Activated naive CD4-positive, alpha-beta T cell treated with anti-CD3 and anti-CD28 coated beads, Interleukin-2, amount 50 U/mL, for 72 hours (primary cell): ENCODE data around the gene RBM7. TPM values are rescaled to one million over a fixed set of nuclear protein-coding genes. Genes with fewer than 3 reads are reported as not detected.

ENCODE experiments used
- ATAC-seq, 2 donors: fragments of 150-1000 bp; cut with Tn5 transposase; 2 replicates each; pipeline ENCODE4 v1.10.0; 2021; ENCODE audit warnings: mild to moderate bottlenecking in 2 of 2, moderate library complexity in 2 of 2
- DNase-seq, 2 donors: peaks; one replicate each; pipeline ENCODE4 v3.0.0; 2021 to 2022; ENCODE audit warnings: low spot score in 2 of 2
- H3K27ac Mint-ChIP-seq, 2 donors: one replicate each; pipeline ENCODE4 v1.8.0; 2022; ENCODE audit warnings: mild to moderate bottlenecking in 2 of 2, mixed read lengths in 2 of 2
- H3K36me3 Mint-ChIP-seq, 2 donors: one replicate each; pipeline ENCODE4 v1.8.0; 2022; ENCODE audit warnings: mixed read lengths in 2 of 2
- H3K9me3 Mint-ChIP-seq, 2 donors: one replicate each; pipeline ENCODE4 v1.8.0; 2022; ENCODE audit warnings: mixed read lengths in 2 of 2
- total RNA-seq, 2 donors: library from RNA; stranded (reverse); gene quantifications; one replicate each; pipeline ENCODE4 v1.2.3, GENCODE V29; 2022

Gene RBM7
- total RNA-seq, 2 donors from 2014 or later = 49.2 to 67.1 TPM

DNA sequence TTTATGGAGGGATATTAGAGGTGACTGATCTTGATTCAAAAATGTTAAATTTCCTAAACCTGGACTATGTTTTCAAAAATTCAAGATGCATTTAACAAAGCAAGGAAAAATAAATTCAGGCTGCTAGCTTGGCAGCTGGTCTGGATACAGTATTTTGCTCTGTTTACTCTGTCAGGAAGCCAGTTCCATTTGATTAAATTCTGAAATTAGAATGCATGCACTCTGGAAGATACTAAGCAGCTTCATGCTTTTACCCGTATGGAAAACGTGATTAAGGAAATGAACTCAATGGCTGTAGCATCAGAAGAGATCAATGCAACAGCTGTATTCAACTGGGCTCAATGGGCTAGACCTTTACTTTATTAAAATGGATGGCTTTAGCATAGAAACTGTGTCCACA is 14.3 kb upstream of the RBM7 start:
- H3K27ac Mint-ChIP-seq = no peak overlapping the region
- DNase-seq = no peak
- H3K36me3 Mint-ChIP-seq = peaks cover 8 to 13% of the 10 kb centered on the region in 2 donors
- peaks cover 0 to 9% of the 10 kb centered on the region in 2 donors for H3K9me3 Mint-ChIP-seq
- ATAC-seq = no peak

DNA sequence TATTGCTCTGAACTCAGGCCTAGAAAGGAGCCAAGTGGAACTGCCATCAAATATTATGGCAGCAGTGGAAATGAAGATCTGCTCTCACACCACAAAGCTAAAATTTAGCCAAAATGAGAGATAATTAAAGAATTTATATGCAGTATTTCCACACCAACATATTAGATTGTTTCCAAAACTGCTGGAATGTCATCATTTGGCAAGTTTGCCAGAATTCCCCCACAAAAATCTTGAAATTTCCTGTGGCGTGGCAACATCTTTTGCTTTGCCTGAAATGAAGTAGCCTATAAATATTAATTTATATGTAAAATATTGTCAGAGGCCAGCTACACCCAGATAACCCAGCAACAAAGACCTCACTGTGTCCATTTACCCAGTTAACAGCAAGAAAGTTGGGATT is 13.9 kb upstream of the RBM7 start:
- Mint-ChIP-seq H3K36me3 (peaks cover 8 to 13% of the 10 kb centered on the region in 2 donors), H3K27ac (no peak overlapping the region), H3K9me3 (peaks cover 0 to 9% of the 10 kb centered on the region in 2 donors)
- no peak for DNase-seq
- ATAC-seq = no peak

DNA sequence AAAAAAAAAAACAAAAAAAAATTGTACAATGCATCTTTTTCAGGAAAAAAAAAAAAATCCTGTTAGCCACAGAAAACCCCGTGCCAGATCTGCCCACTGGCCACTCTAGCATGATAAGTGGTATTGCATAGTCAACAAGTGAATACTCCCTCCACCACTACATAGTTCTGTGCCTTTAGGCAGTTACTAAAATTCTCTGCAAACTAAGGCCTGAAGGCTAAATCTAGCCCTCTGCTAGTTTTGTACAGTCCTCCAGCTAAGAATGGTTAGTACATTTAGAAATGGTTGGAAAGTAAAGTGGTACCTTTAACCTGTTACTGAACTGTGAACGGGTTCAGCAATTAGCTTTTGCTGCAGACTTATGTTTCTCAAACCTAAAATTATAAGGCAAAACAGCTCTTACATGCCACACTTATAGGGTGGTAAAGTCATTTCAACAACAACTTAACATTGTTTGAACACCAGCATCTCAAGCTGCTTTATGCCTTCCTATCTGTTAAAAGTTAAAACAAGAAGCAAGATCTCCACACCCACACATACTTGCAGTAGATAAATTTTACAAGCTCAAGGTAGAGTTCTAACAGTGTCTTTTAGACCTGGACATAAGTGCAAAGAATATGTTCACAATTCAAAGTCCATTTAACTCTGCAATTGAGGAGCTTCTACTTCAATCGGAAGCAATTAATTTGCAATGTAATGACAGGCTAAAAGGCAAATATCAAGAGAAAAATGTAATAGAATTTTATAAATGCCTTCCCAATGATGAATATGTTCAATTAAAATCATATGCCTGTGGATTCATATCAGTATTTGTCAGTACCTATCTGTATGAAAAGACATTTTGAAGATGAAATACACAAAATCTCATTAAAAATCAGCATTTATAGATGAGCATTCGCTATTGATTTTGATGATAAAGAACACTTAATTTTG is 7.5 kb upstream of the RBM7 start:
- DNase-seq = no peak
- no peak overlapping the region for H3K27ac Mint-ChIP-seq
- H3K36me3 Mint-ChIP-seq = peaks cover 0 to 6% of the 10 kb centered on the region in 2 donors
- ATAC-seq = no peak
- H3K9me3 Mint-ChIP-seq = no peaks in the 10 kb centered on the region

DNA sequence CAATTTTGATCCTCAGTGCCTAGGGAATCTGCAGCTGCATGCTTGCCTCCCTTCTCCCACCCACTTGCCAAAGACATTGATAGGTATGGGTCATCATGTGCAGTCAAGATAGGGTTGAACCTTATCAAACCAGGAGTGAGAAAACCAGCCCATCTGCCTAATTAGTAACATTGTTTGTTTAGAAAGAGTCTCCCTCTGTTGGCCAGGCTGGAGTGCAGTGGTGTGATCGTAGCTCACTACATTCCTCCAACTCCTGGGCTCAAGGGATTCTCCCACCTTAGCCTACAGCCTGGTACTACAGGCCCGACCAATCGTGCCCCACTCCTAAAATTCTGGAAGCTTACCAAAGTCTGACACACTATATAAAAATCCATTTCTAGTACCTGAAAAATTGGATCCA is 4.7 kb upstream of the RBM7 start:
- Mint-ChIP-seq H3K27ac (no peak overlapping the region), H3K36me3 (peaks cover 15 to 23% of the 10 kb centered on the region in 2 donors), H3K9me3 (no peaks in the 10 kb centered on the region)
- ATAC-seq = no peak
- no peak for DNase-seq

DNA sequence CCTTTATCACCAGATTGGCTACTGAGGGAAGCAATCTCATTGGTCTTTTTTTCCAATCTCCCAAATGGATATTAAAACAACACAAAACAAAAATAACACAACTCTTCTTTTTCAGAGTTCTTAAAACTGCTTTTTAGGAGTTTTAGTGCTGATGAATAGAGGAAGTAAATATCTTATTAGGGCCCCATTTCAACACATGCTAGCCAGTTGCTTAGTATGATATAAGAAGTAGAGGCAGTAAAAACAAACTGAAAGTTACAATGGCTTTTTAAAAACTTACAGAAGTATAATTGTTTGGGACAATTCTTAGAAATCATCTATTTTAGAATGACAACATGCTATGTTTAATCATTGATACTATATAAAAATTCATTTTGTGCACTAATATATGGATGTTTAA is 3.5 kb upstream of the RBM7 start:
- DNase-seq (no peak), ATAC-seq (no peak)
- Mint-ChIP-seq H3K36me3 (peaks cover 25 to 34% of the 10 kb centered on the region in 2 donors), H3K9me3 (no peaks in the 10 kb centered on the region), H3K27ac (no peak overlapping the region)

DNA sequence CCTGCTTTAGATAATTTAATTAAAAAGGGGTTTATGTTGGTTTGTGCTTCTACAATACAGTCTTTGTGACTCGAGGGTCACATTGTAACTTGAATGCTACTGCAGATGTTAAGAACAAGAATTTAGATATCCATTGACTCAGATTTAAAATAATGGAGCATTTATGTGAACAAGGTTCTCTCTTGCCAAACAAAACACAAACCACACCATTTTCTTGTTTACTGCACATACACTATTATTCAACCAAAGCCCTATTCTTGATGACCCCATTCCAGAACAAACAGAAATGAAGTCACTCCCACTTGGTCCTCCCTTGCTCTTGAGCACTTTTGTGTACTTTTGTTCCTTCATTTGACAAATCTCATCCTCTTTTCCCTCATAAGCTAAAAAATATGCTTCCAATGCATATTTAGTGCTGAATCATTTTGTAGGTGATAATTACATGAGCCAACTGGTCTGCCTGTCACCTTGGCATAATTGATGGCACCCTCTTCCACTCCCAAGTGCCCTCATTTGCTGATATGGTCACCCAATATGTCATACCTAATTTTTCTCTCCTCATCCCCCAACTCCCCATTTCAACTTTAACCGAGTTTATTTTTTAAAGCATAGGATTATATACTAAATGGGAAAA is 3.0 kb upstream of the RBM7 start:
- no peak overlapping the region for H3K27ac Mint-ChIP-seq
- DNase-seq = no peak
- peaks cover 29 to 38% of the 10 kb centered on the region in 2 donors for H3K36me3 Mint-ChIP-seq
- no peaks in the 10 kb centered on the region for H3K9me3 Mint-ChIP-seq
- ATAC-seq = no peak

DNA sequence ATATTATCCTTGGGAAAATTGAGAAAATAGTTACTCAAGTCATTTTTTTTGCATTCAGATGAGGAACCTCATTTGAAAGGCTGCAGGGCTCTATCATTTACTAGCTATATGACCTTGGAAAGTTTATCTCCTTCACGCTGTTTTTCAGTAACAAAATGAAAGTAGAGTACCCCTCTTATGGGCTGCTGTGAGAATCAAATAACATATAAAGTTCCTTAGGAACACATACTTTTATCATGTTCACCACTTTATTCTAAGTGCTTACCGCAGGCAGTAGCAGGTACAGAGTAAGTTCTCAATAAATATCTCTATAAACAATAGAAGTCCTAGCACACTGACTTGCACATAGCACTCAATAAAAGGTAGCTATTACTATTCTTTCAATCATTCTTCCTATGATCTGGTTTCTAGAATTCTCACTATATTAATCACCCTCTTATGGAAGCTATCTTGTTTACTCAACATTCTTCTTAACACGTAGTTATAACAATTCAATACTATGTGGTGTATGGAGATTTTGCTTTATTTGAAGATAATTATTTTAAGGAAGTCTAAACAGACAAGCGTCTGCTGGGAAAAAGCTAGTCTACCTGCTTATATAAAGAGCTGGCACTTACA is 2.1 kb upstream of the RBM7 start:
- H3K27ac Mint-ChIP-seq = peak overlapping the region in 1 of 2 donors; percentile 99
- H3K9me3 Mint-ChIP-seq = no peaks in the 10 kb centered on the region
- ATAC-seq = no peak
- no peak for DNase-seq
- H3K36me3 Mint-ChIP-seq = peaks cover 29 to 47% of the 10 kb centered on the region in 2 donors

DNA sequence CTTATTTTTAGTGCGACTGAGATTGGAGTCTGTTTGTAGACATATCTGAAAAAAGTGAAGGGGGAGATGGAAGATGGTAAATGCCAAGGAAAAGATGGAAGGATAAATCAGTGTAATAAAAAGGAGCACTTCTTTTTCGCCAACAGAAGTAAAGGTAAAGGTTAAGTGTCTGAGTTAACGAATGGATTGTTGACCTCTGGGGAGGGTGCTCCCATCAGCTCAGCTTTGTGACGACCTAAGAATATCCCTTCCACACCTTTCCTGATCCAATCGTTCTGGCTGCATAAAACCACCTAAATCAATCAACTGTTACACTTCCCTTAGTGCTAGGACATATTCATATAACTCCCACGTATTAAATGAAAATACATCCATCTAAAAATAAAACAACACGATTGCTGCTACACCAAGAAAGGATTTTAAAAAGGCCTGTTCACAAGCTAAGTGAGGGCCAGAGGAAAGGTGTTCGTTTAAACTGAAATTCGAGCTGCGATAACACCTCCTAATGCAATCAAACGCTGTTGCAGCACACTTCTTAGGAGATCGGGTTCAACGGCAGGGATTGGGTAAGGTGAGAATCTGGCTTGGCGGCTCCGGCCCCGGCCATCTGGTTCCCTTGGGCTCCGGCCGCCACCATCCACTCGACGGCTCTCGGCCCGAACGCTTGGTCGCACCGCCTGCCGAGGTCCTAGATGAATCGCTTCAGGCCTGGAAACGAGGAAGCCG is 813 bp upstream of the RBM7 start:
- no peak for DNase-seq
- ATAC-seq = peak; percentile 2 to 11
- peaks cover 34 to 57% of the 10 kb centered on the region in 2 donors for H3K36me3 Mint-ChIP-seq
- peak overlapping the region; percentile 99 for H3K27ac Mint-ChIP-seq
- H3K9me3 Mint-ChIP-seq = no peaks in the 10 kb centered on the region

DNA sequence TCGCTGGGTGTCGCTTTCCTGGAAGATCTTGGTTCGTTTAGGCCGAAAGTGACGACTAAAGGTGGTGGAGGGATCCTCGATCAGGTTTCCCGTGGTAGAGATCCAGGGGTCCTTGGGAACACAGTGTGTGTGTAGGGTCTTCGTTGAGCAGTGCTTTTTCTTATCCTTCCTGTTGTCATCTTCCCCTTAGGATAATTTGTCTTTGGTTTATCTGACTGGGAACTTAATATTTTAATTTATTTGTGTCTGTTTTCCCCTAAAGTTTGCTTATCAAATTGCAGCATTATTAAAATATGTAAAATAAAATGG is 403 bp downstream of the RBM7 start:
- H3K27ac Mint-ChIP-seq = peak overlapping the region; percentile 99
- H3K9me3 Mint-ChIP-seq = no peaks in the 10 kb centered on the region
- no peak for DNase-seq
- H3K36me3 Mint-ChIP-seq = peaks cover 34 to 69% of the 10 kb centered on the region in 2 donors
- no peak for ATAC-seq

DNA sequence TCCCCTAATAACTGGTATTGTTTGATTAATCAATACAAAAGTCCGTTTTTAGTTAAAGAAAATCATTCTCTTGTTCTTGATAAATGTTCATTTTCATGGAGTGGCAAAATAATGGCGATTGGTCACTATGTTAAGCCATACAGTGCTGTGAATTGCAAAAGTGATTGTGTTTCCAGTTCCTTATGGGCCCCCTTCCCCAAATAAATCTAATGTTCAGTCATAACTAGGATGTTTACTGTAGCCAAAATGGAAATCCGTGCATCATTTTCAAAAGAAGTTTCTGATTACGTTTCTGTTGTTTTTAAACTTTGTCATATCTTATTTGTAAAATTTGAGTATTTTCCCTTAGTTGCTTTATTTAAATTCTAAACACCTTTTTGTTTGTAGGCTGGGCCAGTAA is 845 bp downstream of the RBM7 start:
- peaks cover 34 to 73% of the 10 kb centered on the region in 2 donors for H3K36me3 Mint-ChIP-seq
- DNase-seq = no peak
- no peak for ATAC-seq
- H3K9me3 Mint-ChIP-seq = no peaks in the 10 kb centered on the region
- H3K27ac Mint-ChIP-seq = peak overlapping the region; percentile 99

DNA sequence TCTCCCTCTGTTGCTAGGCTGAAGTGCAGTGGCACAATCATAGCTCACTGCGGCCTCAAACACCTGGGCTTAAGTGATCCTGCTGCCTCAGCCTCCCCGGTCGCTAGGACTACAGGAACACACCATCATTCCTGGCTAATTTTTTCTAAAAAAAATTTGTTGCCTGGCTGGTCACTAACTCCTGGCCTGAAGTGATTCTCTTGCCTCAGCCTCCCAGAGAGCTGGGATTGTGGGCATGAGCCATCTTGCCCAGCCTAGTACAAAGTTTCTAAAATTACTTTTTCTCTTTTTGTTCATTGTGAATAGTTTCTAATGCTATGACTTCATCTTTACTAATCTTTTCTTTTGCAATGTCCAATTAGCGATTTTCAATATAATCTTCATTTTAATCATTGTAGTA is 12.5 kb downstream of the RBM7 start:
- Mint-ChIP-seq H3K36me3 (peaks cover 0 to 26% of the 10 kb centered on the region in 2 donors), H3K9me3 (no peaks in the 10 kb centered on the region), H3K27ac (no peak overlapping the region)
- no peak for ATAC-seq
- DNase-seq = no peak

DNA sequence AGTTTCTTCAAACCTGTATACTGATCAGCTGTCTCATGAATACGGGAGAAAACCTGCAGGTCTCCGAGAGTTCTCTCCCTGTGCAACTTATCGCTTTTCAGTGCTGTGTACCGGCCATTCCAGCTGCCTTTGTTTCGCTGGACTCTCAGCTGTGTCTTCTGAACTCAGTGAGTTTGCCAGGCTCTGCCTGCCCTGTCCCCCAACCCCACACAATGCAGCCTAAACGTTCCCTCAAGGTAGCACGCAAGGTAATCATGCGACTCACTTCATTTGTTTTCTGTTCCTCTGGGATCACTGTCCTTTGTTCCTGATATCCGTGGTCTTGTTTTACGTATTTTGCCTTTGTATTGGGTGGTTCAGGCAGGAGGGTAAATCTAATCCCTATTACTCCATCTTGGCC is 13.5 kb downstream of the RBM7 start:
- DNase-seq (no peak), ATAC-seq (no peak)
- Mint-ChIP-seq H3K27ac (no peak overlapping the region), H3K9me3 (no peaks in the 10 kb centered on the region), H3K36me3 (peaks cover 0 to 22% of the 10 kb centered on the region in 2 donors)

DNA sequence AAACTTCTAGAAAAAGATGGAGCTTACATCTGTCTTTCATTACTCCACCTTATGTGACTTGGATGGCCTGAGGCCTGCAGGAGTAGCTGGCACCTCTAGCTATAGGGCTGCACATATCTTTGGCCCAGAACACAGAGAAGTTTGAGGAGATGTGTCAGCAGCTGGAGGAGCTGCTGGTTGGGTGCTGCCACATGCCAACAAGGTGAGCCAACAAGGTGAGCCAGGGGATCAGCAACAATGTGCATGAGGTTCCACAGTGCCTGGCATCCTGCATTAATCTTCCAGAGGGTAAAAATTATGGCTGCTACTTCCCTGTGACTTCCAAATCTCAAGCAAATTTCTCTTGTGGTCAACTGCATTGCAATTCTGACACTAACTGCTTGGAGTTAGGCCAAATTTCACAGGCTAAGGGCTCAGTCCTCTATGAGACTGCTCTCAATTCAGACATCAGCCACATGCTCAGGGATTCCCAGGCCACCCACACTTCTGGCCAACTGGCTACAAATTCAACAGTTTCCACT is 16.0 kb downstream of the RBM7 start:
- no peak for DNase-seq

DNA sequence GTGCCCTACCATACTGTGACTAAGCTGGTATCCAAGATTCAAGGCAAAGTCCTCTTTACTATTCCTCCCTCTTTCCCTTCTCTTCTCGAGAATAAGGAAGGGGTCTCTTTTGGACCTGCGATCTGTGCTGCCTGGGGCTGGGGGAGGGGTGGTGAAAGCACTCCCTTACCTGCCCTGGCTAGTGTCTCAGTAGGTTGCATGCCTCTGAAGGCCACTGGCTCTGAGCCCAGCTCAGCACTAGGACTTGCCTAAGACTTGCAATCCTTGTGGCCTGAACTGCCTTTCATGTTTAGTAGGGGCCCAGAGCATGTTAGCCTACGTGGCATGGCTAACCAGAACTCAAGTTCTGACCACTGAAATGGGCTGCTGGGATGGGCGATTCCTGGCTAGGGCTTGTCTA is 25.8 kb downstream of the RBM7 start:
- H3K9me3 Mint-ChIP-seq = peaks cover 9 to 13% of the 10 kb centered on the region in 2 donors
- H3K36me3 Mint-ChIP-seq = peaks cover 22 to 27% of the 10 kb centered on the region in 2 donors
- DNase-seq = no peak
- ATAC-seq = no peak
- H3K27ac Mint-ChIP-seq = no peak overlapping the region

More for the DNA sequence above, 16.0 kb downstream of the RBM7 start:
- H3K9me3 Mint-ChIP-seq = no peaks in the 10 kb centered on the region
- no peak overlapping the region for H3K27ac Mint-ChIP-seq
- ATAC-seq = no peak
- H3K36me3 Mint-ChIP-seq = peaks cover 0 to 17% of the 10 kb centered on the region in 2 donors

DNA sequence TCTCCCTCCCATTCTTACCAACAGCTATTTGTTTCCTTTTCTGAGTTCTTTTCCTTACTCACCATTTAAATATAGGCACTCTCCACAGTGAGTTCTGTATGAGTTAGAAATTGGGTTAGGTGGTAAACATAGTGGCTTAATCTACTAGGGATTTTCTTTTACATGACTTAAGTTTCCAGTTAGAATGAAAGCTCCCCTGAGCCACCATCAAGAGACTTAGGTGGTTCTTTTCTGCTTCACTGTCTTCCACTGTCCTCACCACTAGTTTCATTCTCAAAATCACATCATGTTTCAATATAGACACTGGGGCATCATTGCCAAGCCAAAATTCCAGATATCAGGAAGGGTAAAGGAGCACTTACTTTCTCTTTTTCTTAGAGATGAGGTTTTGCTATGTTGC is 29.8 kb downstream of the RBM7 start:
- Mint-ChIP-seq H3K9me3 (no peaks in the 10 kb centered on the region), H3K27ac (no peak overlapping the region), H3K36me3 (peaks cover under 1 to 5% of the 10 kb centered on the region in 2 donors)
- DNase-seq (no peak), ATAC-seq (peak; percentile 37 to 38)

DNA sequence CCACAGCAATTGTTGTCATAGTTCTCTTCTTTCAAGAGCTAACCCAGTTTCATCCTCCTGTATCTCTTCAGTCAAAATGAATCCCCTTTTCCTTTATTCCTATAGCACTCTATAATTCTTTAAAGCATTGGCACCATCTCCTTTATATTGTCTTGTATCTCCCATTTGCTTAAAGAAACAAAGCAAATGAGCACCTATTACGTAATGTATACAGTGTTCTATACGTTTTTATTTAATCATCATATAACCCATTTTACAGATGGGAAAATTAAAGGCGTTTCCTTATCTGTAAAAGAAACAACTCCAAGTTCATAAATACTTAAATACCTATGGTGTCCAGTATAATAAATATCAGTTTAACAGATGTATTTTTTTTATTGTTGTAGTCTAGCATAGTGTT is 32.4 kb downstream of the RBM7 start:
- no peaks in the 10 kb centered on the region for H3K9me3 Mint-ChIP-seq
- DNase-seq = no peak
- no peak overlapping the region for H3K27ac Mint-ChIP-seq
- ATAC-seq = no peak
- H3K36me3 Mint-ChIP-seq = no peaks in the 10 kb centered on the region

DNA sequence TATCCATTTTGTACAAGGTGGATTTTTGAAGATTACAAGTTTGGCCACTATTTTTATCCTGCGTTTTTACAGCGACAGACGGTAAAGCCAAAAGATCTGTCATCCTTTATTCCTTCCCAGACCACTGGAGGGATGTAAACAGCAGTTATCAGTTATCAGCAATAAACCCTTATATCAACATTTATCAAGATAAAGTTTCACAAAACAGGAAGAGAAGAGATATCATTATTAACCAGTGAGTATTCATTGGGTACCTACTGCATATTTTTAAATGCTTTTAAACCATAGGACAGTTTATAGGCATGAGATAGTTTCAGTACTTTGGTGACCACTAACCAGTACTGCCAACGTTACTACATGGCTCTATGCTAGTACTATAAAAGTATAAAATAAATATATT is 32.9 kb downstream of the RBM7 start:
- DNase-seq (no peak), ATAC-seq (no peak)
- Mint-ChIP-seq H3K36me3 (no peaks in the 10 kb centered on the region), H3K9me3 (no peaks in the 10 kb centered on the region), H3K27ac (no peak overlapping the region)
